Activated T-helper 17 cell treated with anti-CD3 and anti-CD28 coated beads, Interleukin-2, amount 50 U/mL, for 72 hours (primary cell): ENCODE data around the gene HDAC8. TPM values are rescaled to one million over a fixed set of nuclear protein-coding genes. Genes with fewer than 3 reads are reported as not detected.

Experiments
- ATAC-seq: fragments of 150-1000 bp; cut with Tn5 transposase; replicated peaks from 2 replicates; pipeline ENCODE4 v1.10.0; 2021; ENCODE audit warnings: mild to moderate bottlenecking, moderate library complexity
- H3K27ac Mint-ChIP-seq: one replicate; pipeline ENCODE4 v1.8.0; 2022; ENCODE audit warnings: mixed read lengths
- H3K27me3 Mint-ChIP-seq: one replicate; pipeline ENCODE4 v1.8.0; 2022; ENCODE audit warnings: mixed read lengths
- H3K36me3 Mint-ChIP-seq: one replicate; pipeline ENCODE4 v1.8.0; 2022; ENCODE audit warnings: low read depth, mild to moderate bottlenecking, mixed read lengths
- H3K4me1 Mint-ChIP-seq: one replicate; pipeline ENCODE4 v1.8.0; 2022; ENCODE audit warnings: mixed read lengths
- H3K4me3 Mint-ChIP-seq: one replicate; pipeline ENCODE4 v1.8.0; 2022; ENCODE audit warnings: mild to moderate bottlenecking, mixed read lengths
- H3K9me3 Mint-ChIP-seq: one replicate; pipeline ENCODE4 v1.8.0; 2022; ENCODE audit warnings: mixed read lengths
- total RNA-seq, 2 donors: library from RNA; stranded (reverse); gene quantifications; one replicate each; pipeline ENCODE4 v1.2.3, GENCODE V29; 2022

The HDAC8 gene
- total RNA-seq, 2 donors from 2014 or later = 18.4 to 24.7 TPM

GRCh38 chrX:72393836-72394517 is 178.7 kb downstream of the HDAC8 start:
- ATAC-seq = no peak
- no peak overlapping the region for H3K4me3 Mint-ChIP-seq
- H3K9me3 Mint-ChIP-seq = no peaks in the 10 kb centered on the region
- no peaks in the 10 kb centered on the region for H3K4me1 Mint-ChIP-seq
- H3K27ac Mint-ChIP-seq = no peak overlapping the region
- H3K36me3 Mint-ChIP-seq = no peaks in the 10 kb centered on the region
- no peaks in the 10 kb centered on the region for H3K27me3 Mint-ChIP-seq

GRCh38 chrX:72392816-72393800 is 179.5 kb downstream of the HDAC8 start:
- no peaks in the 10 kb centered on the region for H3K36me3 Mint-ChIP-seq
- H3K4me3 Mint-ChIP-seq = no peak overlapping the region
- no peaks in the 10 kb centered on the region for H3K9me3 Mint-ChIP-seq
- no peak overlapping the region for H3K27ac Mint-ChIP-seq
- no peaks in the 10 kb centered on the region for H3K27me3 Mint-ChIP-seq
- ATAC-seq = no peak
- no peaks in the 10 kb centered on the region for H3K4me1 Mint-ChIP-seq

GRCh38 chrX:72392042-72392441 is 180.6 kb downstream of the HDAC8 start:
- Mint-ChIP-seq H3K36me3 (no peaks in the 10 kb centered on the region), H3K4me3 (no peak overlapping the region), H3K9me3 (no peaks in the 10 kb centered on the region), H3K4me1 (no peaks in the 10 kb centered on the region), H3K27me3 (no peaks in the 10 kb centered on the region), H3K27ac (no peak overlapping the region)
- no peak for ATAC-seq

- Mint-ChIP-seq H3K9me3 (no peaks in the 10 kb centered on the region), H3K36me3 (no peaks in the 10 kb centered on the region)
Measured at GRCh38 chrX:72387247-72387646, 185.4 kb downstream of the HDAC8 start.

GRCh38 chrX:72382202-72382595 is 190.4 kb downstream of the HDAC8 start:
- no peak for ATAC-seq
- no peaks in the 10 kb centered on the region for H3K27me3 Mint-ChIP-seq
- no peak overlapping the region for H3K4me3 Mint-ChIP-seq
- no peaks in the 10 kb centered on the region for H3K4me1 Mint-ChIP-seq
- no peak overlapping the region for H3K27ac Mint-ChIP-seq
- H3K36me3 Mint-ChIP-seq = no peaks in the 10 kb centered on the region
- no peaks in the 10 kb centered on the region for H3K9me3 Mint-ChIP-seq

More at GRCh38 chrX:72387247-72387646, 185.4 kb downstream of the HDAC8 start:
- Mint-ChIP-seq H3K27ac (no peak overlapping the region), H3K4me1 (no peaks in the 10 kb centered on the region), H3K27me3 (no peaks in the 10 kb centered on the region), H3K4me3 (no peak overlapping the region)
- ATAC-seq = no peak

- Mint-ChIP-seq H3K27ac (no peak overlapping the region), H3K4me1 (no peaks in the 10 kb centered on the region), H3K9me3 (no peaks in the 10 kb centered on the region), H3K36me3 (no peaks in the 10 kb centered on the region), H3K4me3 (no peak overlapping the region), H3K27me3 (no peaks in the 10 kb centered on the region)
- ATAC-seq = no peak
Measured at GRCh38 chrX:72381439-72382201, 191.0 kb downstream of the HDAC8 start.

GRCh38 chrX:72376124-72376523 is 196.5 kb downstream of the HDAC8 start:
- Mint-ChIP-seq H3K9me3 (no peaks in the 10 kb centered on the region), H3K4me1 (no peaks in the 10 kb centered on the region), H3K27me3 (no peaks in the 10 kb centered on the region), H3K4me3 (no peak overlapping the region), H3K36me3 (no peaks in the 10 kb centered on the region), H3K27ac (no peak overlapping the region)
- ATAC-seq = no peak

- no peak overlapping the region for H3K27ac Mint-ChIP-seq
- no peaks in the 10 kb centered on the region for H3K27me3 Mint-ChIP-seq
- no peaks in the 10 kb centered on the region for H3K36me3 Mint-ChIP-seq
- no peak for ATAC-seq
- no peaks in the 10 kb centered on the region for H3K9me3 Mint-ChIP-seq
- no peaks in the 10 kb centered on the region for H3K4me1 Mint-ChIP-seq
- H3K4me3 Mint-ChIP-seq = no peak overlapping the region
Measured at GRCh38 chrX:72373136-72373535, 199.5 kb downstream of the HDAC8 start.

- Mint-ChIP-seq H3K27ac (no peak overlapping the region), H3K4me3 (no peak overlapping the region), H3K4me1 (no peaks in the 10 kb centered on the region), H3K27me3 (no peaks in the 10 kb centered on the region), H3K9me3 (no peaks in the 10 kb centered on the region), H3K36me3 (no peaks in the 10 kb centered on the region)
- no peak for ATAC-seq
Measured at GRCh38 chrX:72372735-72373134, 199.9 kb downstream of the HDAC8 start.

- no peak overlapping the region for H3K4me3 Mint-ChIP-seq
- H3K27ac Mint-ChIP-seq = no peak overlapping the region
- H3K4me1 Mint-ChIP-seq = no peaks in the 10 kb centered on the region
- ATAC-seq = no peak
- no peaks in the 10 kb centered on the region for H3K9me3 Mint-ChIP-seq
- H3K27me3 Mint-ChIP-seq = no peaks in the 10 kb centered on the region
- no peaks in the 10 kb centered on the region for H3K36me3 Mint-ChIP-seq
Measured at GRCh38 chrX:72371405-72371804, 201.2 kb downstream of the HDAC8 start.

GRCh38 chrX:72368796-72369195 is 203.8 kb downstream of the HDAC8 start:
- no peak overlapping the region for H3K4me3 Mint-ChIP-seq
- ATAC-seq = no peak

GRCh38 chrX:72367516-72367915 is 205.1 kb downstream of the HDAC8 start:
- Mint-ChIP-seq H3K27ac (no peak overlapping the region), H3K4me3 (no peak overlapping the region), H3K4me1 (no peaks in the 10 kb centered on the region), H3K9me3 (no peaks in the 10 kb centered on the region), H3K27me3 (no peaks in the 10 kb centered on the region), H3K36me3 (no peaks in the 10 kb centered on the region)
- ATAC-seq = no peak

More at GRCh38 chrX:72368796-72369195, 203.8 kb downstream of the HDAC8 start:
- H3K36me3 Mint-ChIP-seq = no peaks in the 10 kb centered on the region
- H3K4me1 Mint-ChIP-seq = no peaks in the 10 kb centered on the region
- H3K27ac Mint-ChIP-seq = no peak overlapping the region
- H3K27me3 Mint-ChIP-seq = no peaks in the 10 kb centered on the region
- no peaks in the 10 kb centered on the region for H3K9me3 Mint-ChIP-seq

- Mint-ChIP-seq H3K36me3 (no peaks in the 10 kb centered on the region), H3K27me3 (no peaks in the 10 kb centered on the region), H3K27ac (no peak overlapping the region), H3K4me3 (no peak overlapping the region), H3K9me3 (no peaks in the 10 kb centered on the region), H3K4me1 (no peaks in the 10 kb centered on the region)
- ATAC-seq = no peak
Measured at GRCh38 chrX:72366701-72367454, 205.8 kb downstream of the HDAC8 start.

GRCh38 chrX:72366178-72366577 is 206.5 kb downstream of the HDAC8 start:
- H3K4me3 Mint-ChIP-seq = no peak overlapping the region
- no peaks in the 10 kb centered on the region for H3K36me3 Mint-ChIP-seq
- H3K27me3 Mint-ChIP-seq = no peaks in the 10 kb centered on the region
- H3K27ac Mint-ChIP-seq = no peak overlapping the region
- no peaks in the 10 kb centered on the region for H3K4me1 Mint-ChIP-seq
- ATAC-seq = no peak
- H3K9me3 Mint-ChIP-seq = no peaks in the 10 kb centered on the region
